ENCODE measurements around the gene S1PR3.

DNA sequence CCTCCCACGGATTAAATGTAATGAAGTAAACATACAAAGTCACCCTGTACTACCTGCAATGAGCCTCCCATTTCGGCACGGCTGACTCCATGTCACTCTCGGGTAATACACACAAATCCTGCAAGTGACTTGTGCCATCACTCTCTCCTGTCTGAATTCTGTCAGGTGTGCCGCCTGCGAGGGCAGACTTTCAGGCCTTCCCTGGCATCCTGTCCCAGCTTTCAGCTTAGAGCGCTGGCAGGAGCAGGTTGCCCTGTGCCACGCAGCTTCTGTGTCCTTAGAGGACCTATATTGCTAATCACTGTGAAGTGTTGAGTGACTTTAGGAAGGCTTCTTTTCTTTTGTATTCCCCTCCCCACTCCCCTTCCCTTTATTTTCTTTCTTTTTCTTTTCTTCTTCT lies 25.8 kb upstream of the S1PR3 start:
- TF ChIP-seq POLR2AphosphoS5 (IDR thresholded peaks at IDR 0.05) (no peak), EP300 (IDR thresholded peaks at IDR 0.05; ENCODE audit: low read depth) (no peak), POLR2A (IDR thresholded peaks at IDR 0.05) (no peak)
- TF ChIP-seq, protein P1, sequence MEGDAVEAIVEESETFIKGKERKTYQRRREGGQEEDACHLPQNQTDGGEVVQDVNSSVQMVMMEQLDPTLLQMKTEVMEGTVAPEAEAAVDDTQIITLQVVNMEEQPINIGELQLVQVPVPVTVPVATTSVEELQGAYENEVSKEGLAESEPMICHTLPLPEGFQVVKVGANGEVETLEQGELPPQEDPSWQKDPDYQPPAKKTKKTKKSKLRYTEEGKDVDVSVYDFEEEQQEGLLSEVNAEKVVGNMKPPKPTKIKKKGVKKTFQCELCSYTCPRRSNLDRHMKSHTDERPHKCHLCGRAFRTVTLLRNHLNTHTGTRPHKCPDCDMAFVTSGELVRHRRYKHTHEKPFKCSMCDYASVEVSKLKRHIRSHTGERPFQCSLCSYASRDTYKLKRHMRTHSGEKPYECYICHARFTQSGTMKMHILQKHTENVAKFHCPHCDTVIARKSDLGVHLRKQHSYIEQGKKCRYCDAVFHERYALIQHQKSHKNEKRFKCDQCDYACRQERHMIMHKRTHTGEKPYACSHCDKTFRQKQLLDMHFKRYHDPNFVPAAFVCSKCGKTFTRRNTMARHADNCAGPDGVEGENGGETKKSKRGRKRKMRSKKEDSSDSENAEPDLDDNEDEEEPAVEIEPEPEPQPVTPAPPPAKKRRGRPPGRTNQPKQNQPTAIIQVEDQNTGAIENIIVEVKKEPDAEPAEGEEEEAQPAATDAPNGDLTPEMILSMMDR (IDR thresholded peaks at IDR 0.05) = no peak
